Left ventricle myocardium superior (tissue), 1 donor: ENCODE results near the gene RBM10. TPM values are rescaled to one million over a fixed set of nuclear protein-coding genes. Genes with fewer than 3 reads are reported as not detected.

Experiments
- ATAC-seq: fragments of 200-7000 bp; cut with Tn5 transposase; one replicate; pipeline ENCODE4 v1.9.1; 2020; ENCODE audit warnings: mild to moderate bottlenecking, moderate library complexity
- DNase-seq: peaks from one replicate; pipeline ENCODE4 v3.0.0-alpha.2; 2020
- intact Hi-C: fragments of 100-400 bp; cut with micrococcal nuclease; formaldehyde crosslinking; loops from one replicate; pipeline ENCODE4 v1.11.0; 2022
- total RNA-seq: library from RNA; stranded (reverse); fragmentation: NEBNext Ultra II Directional; extraction: Animal tissue kit (Norgen Biotek cat#: 25700); gene quantifications from one replicate; pipeline ENCODE4 v1.2.1, GENCODE V29; 2021
- donor health status: DM: no; HTN: yes; CAD: no; lungs with severe emphysema.

The RBM10 gene
- total RNA-seq, 1 donor from 2014 or later: 32.9 TPM

DNA sequence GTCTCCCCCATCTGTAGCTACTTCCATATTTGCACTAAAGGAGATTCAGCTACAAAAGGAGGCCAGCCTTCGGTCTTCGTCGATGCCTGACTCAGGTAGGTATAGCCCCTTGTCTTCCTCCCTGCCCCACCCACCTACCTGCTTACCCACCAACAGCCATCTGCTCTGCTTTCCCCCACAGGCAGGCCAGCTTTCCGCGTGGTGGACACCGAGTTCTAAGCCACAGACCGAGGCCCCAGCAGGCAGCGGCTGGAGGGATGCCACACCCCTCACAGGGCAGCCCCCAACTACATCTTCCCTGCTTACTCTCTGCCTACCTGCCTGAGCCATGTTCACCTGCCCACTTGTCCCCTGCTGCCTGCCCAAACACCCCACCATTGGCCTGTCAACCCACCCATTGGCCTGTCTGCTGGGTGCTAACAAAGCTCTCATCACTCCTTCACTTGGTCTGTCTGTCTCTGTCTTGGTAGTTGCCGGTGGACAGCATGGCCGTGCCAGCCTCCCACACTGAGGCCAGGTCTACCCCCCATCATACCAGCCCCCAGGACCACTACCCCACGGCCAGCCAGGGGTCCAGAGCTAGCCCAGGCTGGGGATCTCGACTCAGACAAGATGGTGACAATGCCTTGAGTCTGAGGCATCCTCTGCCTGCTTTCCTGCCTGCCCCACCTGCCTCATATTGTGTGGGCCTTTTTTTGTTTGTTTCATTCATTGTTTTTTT lies 83.7 kb downstream of the RBM10 start:
- DNase-seq (no peak), ATAC-seq (no peak)
- intact Hi-C loops: no loop called here

DNA sequence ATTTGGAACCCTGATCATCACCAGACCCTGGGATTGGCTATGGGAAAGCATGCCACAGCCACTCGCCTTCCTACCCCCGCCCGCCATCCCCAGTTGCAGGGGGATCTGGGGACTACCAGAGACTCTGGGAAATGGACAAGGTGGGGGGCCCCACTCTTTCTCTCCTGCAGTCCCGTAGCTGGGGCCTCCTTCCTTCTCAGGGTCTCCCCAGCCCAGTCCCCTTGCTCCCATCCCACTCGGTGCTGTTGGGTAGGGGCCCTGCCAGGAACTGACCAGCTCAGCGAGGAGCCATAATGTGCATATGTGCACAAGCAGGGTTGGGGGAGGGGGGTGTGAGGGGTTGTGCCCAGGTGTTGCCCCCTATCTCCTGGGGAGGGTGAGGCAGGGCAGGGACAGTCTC lies 84.4 kb downstream of the RBM10 start:
- no peak for ATAC-seq
- intact Hi-C loops: no loop called here
- DNase-seq: no peak

DNA sequence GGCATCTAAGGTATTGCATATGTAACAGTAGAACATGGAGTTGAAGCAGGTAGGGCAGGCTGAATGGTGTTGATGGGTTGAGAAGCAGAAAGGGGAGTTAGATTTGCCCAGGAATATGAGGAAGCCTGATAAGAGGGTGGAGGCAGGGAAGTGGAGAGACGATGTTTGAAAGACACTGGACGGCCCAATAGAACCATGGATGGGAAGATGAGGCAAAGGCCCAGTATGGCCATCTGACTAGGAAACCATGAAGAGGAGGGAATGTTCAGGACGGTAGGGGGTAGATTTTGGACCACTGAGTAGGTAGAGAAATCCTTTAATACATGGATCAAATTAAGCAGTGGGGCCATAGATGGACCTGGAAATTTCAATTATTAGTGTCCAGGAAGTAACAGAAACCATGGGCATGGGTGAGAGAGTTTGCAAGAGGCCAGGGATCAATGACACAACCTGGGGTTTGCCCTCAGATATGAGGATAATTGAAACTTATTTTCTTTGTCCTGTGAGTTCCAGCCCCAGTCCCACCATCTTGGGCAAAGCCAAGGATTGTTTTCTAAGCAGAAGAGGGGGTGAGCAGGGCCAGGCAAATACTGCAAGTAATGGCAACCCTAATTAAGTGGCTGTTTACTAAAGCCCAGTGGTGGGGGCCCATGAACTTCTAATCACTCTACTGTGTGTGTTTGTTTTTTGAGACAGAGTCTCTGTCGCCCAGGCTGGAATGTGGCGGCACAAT lies 85.3 kb downstream of the RBM10 start:
- intact Hi-C loops: no loop called here
- ATAC-seq (no peak), DNase-seq (no peak)

DNA sequence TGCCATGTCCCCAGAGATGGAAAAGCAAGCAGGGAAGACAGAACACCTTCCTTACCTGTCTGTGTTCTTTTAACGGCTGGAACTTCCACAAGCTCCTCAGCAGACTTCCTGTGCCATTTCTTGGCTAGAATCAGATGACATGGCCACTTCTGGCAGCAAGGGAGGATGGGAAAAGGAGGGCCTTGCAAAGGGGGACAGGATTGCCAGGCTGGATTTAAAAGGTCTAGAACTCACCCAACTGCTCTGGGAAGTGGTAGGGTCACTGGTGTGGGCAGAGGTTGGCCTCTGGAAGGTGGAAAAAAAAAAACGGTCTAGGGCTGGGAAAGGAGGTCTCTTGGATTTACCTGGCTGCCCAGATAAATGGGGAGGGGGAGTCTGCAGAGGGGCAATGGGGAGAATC lies 86.1 kb downstream of the RBM10 start:
- ATAC-seq: no peak
- DNase-seq: no peak
- intact Hi-C loops: no loop called here

DNA sequence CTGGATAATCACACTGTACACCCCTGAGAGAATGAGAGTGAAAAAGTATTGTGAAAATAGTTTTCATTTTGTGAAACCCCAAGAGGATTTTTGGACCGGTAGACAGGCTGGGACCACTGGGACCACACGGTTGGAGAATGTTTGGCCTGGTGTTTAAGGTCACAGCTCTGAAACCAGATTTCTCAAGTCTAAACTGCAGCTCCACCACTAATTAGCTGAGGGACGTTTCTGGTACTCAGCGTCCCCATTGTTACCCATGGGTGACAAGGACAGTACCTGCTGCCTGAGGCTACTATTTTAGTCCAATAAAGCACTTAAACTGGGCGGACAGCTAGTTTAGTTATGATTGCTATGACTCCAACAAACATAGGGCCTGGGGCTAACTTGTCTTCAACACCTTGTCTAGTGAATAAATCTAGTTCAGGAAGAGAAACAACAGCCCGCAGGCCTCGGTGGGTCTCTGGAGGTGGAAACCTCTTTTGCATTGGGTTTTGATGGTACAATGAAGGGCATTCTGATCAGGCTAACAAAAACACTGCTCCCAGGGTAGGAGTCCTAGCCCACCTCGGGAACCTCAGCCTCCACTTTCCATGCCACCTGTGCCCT lies 87.3 kb downstream of the RBM10 start:
- no peak for DNase-seq
- intact Hi-C loops: no loop called here
- no peak for ATAC-seq

DNA sequence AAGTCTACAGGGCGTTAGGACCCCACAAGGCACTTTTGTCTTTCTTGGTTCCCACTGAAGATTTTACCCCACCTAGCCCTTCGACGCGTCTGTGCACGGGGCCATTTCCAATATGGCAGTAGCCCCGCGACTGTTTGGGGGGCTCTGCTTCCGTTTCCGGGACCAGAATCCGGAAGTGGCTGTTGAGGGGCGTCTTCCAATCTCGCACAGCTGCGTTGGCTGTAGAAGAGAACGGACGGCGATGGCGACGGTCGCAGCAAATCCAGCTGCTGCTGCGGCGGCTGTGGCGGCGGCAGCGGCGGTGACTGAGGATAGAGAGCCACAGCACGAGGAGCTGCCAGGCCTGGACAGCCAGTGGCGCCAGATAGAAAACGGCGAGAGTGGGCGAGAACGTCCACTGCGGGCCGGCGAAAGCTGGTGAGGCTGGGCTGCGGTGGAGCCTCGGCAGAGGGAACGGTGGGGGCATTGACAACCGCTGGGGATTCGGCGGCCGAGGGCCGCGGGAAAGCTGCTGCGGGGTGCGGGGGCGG lies 87.8 kb downstream of the RBM10 start, which contains the start of gene USP11:
TSS of gene USP11 (plus strand) at position 207 of the 530 bp plus-strand sequence. CDS start at position 242, 35 bp downstream.
- intact Hi-C loops: no loop called here
- DNase-seq (no peak), ATAC-seq (peak; percentile 33)

DNA sequence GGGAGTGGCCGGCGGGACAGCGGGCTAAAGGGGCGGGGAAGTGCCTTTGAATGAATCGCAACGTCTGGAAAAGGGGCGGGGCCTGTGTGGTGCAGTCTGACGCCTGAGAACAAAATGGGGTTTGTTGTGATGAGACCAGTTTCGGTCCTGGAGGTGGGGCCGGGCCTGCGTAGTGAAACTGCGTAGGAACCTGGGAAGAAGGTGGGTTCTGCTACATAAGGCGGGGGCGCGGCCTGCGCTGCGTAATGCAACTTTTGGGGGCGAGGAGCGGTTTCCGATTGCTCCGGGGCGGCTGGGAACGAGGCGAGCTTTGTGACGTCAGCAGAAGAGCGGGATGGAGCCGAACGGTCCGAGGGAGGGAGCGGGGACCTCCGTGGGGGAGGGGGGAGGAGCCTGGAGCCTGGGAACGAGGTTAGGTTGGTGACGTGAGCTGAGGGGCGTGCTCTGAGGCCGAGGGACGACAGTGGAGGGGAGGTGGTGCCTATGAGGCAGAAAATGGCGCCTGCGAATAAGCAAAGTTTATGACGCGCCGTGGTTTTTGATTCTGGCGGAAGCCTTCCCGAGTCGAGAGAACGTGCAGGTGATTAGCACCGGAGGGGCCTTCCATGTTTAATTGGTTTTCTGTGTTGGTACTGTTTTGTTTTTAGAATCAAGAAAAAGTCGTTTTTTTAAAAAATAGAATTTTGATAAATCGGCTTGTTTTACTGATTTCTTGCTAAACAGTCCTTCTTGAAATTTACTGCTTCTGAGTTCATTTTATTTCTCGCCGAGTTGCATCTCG lies 88.5 kb downstream of the RBM10 start:
- intact Hi-C loops: no loop called here
- DNase-seq (peak; percentile 95), ATAC-seq (peak; percentile 95)

DNA sequence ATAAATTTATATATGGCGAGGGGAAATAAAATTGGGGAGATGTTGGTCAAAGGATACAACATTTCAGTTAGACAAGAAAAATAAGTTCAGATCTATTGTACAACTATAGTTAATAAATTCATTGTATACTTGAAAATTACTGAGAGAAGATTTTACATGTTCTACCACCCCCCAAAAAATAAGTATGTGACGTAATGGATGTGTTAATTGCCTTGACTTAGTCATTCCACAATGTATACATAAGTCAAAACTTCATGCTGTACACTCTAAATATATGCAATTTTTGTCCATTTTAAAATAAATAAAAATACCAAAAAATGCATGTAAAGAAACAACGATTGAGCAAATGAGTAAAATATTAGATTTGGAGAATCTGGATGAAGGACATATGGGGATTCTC lies 89.6 kb downstream of the RBM10 start:
- intact Hi-C loops: no loop called here
- DNase-seq (no peak), ATAC-seq (no peak)

DNA sequence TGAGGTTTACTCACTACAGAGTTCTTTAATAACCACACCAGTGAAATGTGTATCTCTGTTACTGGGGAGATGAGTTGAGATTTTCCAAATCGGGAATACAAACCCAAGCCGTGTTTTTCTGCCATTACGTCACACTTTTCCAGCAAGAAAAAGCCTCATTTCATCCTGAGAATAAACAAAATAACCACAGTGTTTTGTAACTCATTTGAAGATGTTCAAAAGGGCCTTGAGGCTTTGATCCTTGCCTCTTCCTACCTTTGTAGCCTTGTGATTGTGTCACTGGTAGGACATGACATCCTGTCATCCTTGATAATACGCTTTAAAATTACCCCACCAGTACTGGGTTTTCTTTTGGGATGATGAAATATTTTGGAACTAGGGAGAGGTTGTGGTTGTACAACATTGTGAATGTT lies 90.7 kb downstream of the RBM10 start:
- ATAC-seq: no peak
- intact Hi-C loops: no loop called here
- DNase-seq: no peak

Other genes starting within 250 kb of the RBM10 start
- gene JADE3, start 232.8 kb upstream of the RBM10 start, total RNA-seq: 9.5 TPM
- 18.7 TPM for gene RGN, start 66.8 kb upstream of the RBM10 start, total RNA-seq
- gene NDUFB11, start 519 bp upstream of the RBM10 start, total RNA-seq: 210 TPM
- 100 TPM for gene UBA1, start 48.6 kb downstream of the RBM10 start, total RNA-seq
- gene CDK16, start 73.5 kb downstream of the RBM10 start, total RNA-seq: 155 TPM
- gene USP11, start 87.8 kb downstream of the RBM10 start, total RNA-seq: 31.4 TPM
- gene ZNF157, start 225.4 kb downstream of the RBM10 start, total RNA-seq: not detected